Left renal cortex interstitium (tissue), 4 donors: ENCODE data around the gene TNFRSF11A. TPM values are rescaled to one million over a fixed set of nuclear protein-coding genes. Genes with fewer than 3 reads are reported as not detected.

Source experiments
- polyA plus RNA-seq, 4 donors: library from polyadenylated mRNA; unstranded; fragments of 120-200 nt; gene quantifications; one replicate each; pipeline ENCODE4 v1.2.1, GENCODE V29; 2013; ENCODE audit not compliant: insufficient read length in 4 of 4

Gene TNFRSF11A
- polyA plus RNA-seq, 4 donors: 1.8 to 3.4 (median 2.5) TPM

Other genes starting within 250 kb of the TNFRSF11A start
- 10 to 100 TPM; 23.3 to 31.7 (median 29.9) TPM for gene PIGN, start 138.3 kb upstream of the TNFRSF11A start, polyA plus RNA-seq
- 10 to 100 TPM; 26.7 to 41.5 (median 36.1) TPM for gene RELCH, start 138.1 kb upstream of the TNFRSF11A start, polyA plus RNA-seq
- gene ZCCHC2, start 197.7 kb downstream of the TNFRSF11A start, polyA plus RNA-seq: 10 to 100 TPM; 10.5 to 17.8 (median 14.4) TPM